HepG2 (cell line): Measurements from ENCODE around the gene NUDT3.

Experiments used
- CTCF ChIP-seq: sonication (generic); formaldehyde crosslinking; IDR thresholded peaks from 2 replicates; pipeline ENCODE4 v1.5.0; 2020; ENCODE audit warnings: mild to moderate bottlenecking, missing genetic modification reagents, moderate library complexity
- FOSL2 ChIP-seq: sonication (generic); formaldehyde crosslinking; IDR thresholded peaks from 2 replicates; pipeline ENCODE4 v1.4.0; 2020; ENCODE audit warnings: missing genetic modification reagents
- ZNF574 ChIP-seq: sonication (generic); formaldehyde crosslinking; IDR thresholded peaks from 2 replicates; pipeline ENCODE4 v1.4.0; 2020; ENCODE audit warnings: missing genetic modification reagents
- ZNF709 ChIP-seq: sonication (generic); formaldehyde crosslinking; IDR thresholded peaks from 2 replicates; pipeline ENCODE4 v1.5.0; 2020; ENCODE audit warnings: mild to moderate bottlenecking, missing genetic modification reagents
- TF ChIP-seq, protein P1 (sequence below): sonication (generic); formaldehyde crosslinking; IDR thresholded peaks from 2 replicates; pipeline ENCODE4 v1.4.0; 2020; ENCODE audit warnings: mild to moderate bottlenecking, missing genetic modification reagents

DNA sequence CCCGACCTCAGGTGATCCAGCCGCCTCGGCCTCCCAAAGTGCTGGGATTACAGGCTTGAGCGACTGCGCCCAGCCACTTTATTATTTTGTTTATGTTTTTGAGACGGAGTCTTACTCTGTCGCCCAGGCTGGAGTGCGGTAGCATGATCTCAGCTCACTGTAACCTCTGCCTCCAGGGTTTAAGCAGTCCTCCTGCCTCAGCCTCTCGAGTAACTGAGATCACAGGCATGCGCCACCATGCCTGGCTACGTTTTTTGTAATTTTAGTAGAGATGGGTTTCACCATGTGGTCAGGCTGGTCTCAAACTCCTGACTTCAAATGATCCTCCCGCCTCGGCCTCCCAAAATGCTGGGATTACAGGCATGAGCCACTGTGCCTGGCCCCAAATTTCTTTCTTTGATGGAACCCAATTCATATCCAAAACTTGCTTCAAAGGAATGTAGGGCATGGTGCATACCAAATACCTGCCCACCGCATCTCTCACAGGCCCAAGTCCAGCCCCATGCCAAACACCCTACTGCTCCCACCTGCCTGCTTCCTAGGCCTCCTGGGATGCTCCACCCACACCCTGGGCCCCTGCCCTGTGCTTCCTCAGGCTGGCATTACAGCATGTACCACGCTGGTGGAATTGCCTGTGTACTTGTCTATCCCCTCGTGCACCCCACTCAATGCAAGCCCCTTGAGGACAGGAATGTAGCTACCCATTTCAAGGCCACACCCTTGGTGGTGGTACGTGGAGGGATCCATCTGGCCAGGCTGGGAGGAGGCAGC lies 160.7 kb downstream of the NUDT3 start:
- TF ChIP-seq ZNF574 (no peak), FOSL2 (no peak), CTCF (CRISPR knock-in tag) (no peak), ZNF709 (CRISPR knock-in tag) (no peak)
- TF ChIP-seq, protein P1, sequence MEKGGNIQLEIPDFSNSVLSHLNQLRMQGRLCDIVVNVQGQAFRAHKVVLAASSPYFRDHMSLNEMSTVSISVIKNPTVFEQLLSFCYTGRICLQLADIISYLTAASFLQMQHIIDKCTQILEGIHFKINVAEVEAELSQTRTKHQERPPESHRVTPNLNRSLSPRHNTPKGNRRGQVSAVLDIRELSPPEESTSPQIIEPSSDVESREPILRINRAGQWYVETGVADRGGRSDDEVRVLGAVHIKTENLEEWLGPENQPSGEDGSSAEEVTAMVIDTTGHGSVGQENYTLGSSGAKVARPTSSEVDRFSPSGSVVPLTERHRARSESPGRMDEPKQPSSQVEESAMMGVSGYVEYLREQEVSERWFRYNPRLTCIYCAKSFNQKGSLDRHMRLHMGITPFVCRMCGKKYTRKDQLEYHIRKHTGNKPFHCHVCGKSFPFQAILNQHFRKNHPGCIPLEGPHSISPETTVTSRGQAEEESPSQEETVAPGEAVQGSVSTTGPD (CRISPR knock-in tag): no peak
